WTC11 (cell line): Measurements from ENCODE around the gene ASTN1. TPM values are rescaled to one million over a fixed set of nuclear protein-coding genes. Genes with fewer than 3 reads are reported as not detected.

Experiments used
- ATAC-seq: fragments of 200-7000 bp; cut with Tn5 transposase; 2 replicates; pipeline ENCODE4 v1.10.0; 2021; ENCODE audit warnings: mild to moderate bottlenecking, moderate library complexity
- CTCF ChIA-PET: fragments of 300-600 bp; sonication (Branson Sonifier 250); formaldehyde crosslinking; loops from one replicate; lab custom pipeline; 2021; ENCODE audit warnings: antibody characterized with exemption; lab: Charles Lee
- POLR2A ChIA-PET: fragments of 350-600 bp; sonication (Branson Sonifier 250); formaldehyde crosslinking; loops from one replicate; lab custom pipeline; 2021; ENCODE audit warnings: antibody characterized with exemption; lab: Charles Lee
- DNase-seq: peaks from one replicate; pipeline ENCODE4 v3.0.0; 2021; ENCODE audit warnings: low spot score
- H3K27ac Mint-ChIP-seq: 2 replicates; pipeline ENCODE4 v1.8.0; 2021; ENCODE audit warnings: mixed read lengths
- H3K27me3 Mint-ChIP-seq: 2 replicates; pipeline ENCODE4 v1.8.0; 2021; ENCODE audit warnings: low read depth, mild to moderate bottlenecking, moderate library complexity, mixed read lengths
- H3K36me3 Mint-ChIP-seq: 2 replicates; pipeline ENCODE4 v1.8.0; 2021; ENCODE audit warnings: mixed read lengths
- H3K4me1 Mint-ChIP-seq: 2 replicates; pipeline ENCODE4 v1.8.0; 2022; ENCODE audit warnings: mixed read lengths
- H3K4me3 Mint-ChIP-seq: 2 replicates; pipeline ENCODE4 v1.8.0; 2021; ENCODE audit warnings: mild to moderate bottlenecking, moderate library complexity, mixed read lengths
- H3K9me3 Mint-ChIP-seq: 2 replicates; pipeline ENCODE4 v1.8.0; 2021; ENCODE audit warnings: mixed read lengths
- AFF4 ChIP-seq: sonication (generic); formaldehyde crosslinking; IDR thresholded peaks from 2 replicates; pipeline ENCODE4 v1.8.1; 2023; ENCODE audit warnings: mild to moderate bottlenecking, missing genetic modification reagents, borderline replicate concordance
- CREB1 ChIP-seq: sonication (generic); formaldehyde crosslinking; IDR thresholded peaks from 2 replicates; pipeline ENCODE4 v1.8.0; 2023; ENCODE audit warnings: mild to moderate bottlenecking, missing genetic modification reagents
- ERG ChIP-seq: fragments of 250-450 bp; sonication (Bioruptor Pico); IDR thresholded peaks from 2 replicates; pipeline ENCODE4 v1.8.0; 2021; ENCODE audit warnings: mild to moderate bottlenecking
- FOXP4 ChIP-seq: sonication (generic); formaldehyde crosslinking; IDR thresholded peaks from 2 replicates; pipeline ENCODE4 v1.8.0; 2022; ENCODE audit warnings: mild to moderate bottlenecking, missing genetic modification reagents
- RORB ChIP-seq: fragments of 250-450 bp; sonication (Bioruptor Pico); IDR thresholded peaks from 2 replicates; pipeline ENCODE4 v1.9.0; 2021; ENCODE audit warnings: mild to moderate bottlenecking
- total RNA-seq: library from RNA; stranded (reverse); gene quantifications from 3 replicates; pipeline ENCODE4 v1.2.3, GENCODE V29; 2021
- TF ChIP-seq, protein P1 (sequence below): fragments of 250-450 bp; sonication (Bioruptor Pico); conservative IDR thresholded peaks from 2 replicates; pipeline ENCODE4 v1.9.0; 2021; ENCODE audit warnings: mild to moderate bottlenecking
- TF ChIP-seq, protein P2 (sequence below): sonication (generic); formaldehyde crosslinking; IDR thresholded peaks from 2 replicates; pipeline ENCODE4 v1.8.1; 2023; ENCODE audit warnings: mild to moderate bottlenecking, moderate library complexity, missing genetic modification reagents

Gene ASTN1
- total RNA-seq, 1 experiment from 2014 or later, result 3.4 TPM

DNA sequence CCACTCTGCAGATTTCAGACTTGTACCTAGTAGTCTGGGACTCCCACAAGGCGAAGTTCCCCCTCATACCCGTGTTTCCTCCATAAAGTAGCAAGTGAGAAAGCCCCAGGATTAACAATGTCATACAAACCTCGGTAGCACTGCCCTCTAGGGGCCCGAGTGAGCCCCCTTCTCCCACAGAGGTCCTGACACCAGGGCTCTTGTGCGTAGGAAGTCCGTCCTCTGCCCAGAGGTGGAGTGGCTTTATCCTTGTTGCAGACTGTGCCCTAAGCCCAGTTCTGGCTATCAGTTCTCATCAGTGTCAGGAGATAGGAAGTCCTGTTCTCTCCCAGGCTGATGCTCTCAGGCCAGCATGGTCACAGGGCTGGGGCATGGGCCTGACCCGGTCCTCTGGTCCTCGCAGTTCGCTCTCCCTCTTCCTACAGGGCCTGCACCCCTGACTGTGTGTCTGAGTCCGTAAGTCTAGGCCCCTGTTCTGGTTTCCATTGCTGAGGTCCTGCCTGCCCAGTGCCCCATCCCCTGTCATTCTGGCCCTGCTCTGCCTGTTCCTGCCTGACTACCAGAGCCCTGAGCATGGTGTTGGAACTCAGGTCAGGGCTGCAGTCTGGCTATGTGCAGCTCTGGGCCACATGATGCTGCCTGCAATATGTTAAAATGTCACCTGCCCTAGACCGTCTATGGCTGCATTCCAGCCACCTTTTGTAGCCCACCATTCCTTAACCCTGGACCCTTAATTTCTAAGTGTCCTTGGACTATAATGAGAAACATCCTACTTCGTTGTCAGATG lies 285.6 kb downstream of the ASTN1 start (continued):
- TF ChIP-seq ERG (CRISPR knock-in tag), result no peak

GRCh38 chr1:176877557-176877956 lies 287.0 kb downstream of the ASTN1 start:
- no peak for ATAC-seq
- Mint-ChIP-seq H3K9me3 (no peaks in the 10 kb centered on the region), H3K27me3 (no peaks in the 10 kb centered on the region; the same call in 1 of the 2 replicates), H3K36me3 (no peaks in the 10 kb centered on the region), H3K4me1 (no peaks in the 10 kb centered on the region; the same call in 1 of the 2 replicates), H3K4me3 (no peak overlapping the region), H3K27ac (no peak overlapping the region)
- TF ChIP-seq, protein P1, sequence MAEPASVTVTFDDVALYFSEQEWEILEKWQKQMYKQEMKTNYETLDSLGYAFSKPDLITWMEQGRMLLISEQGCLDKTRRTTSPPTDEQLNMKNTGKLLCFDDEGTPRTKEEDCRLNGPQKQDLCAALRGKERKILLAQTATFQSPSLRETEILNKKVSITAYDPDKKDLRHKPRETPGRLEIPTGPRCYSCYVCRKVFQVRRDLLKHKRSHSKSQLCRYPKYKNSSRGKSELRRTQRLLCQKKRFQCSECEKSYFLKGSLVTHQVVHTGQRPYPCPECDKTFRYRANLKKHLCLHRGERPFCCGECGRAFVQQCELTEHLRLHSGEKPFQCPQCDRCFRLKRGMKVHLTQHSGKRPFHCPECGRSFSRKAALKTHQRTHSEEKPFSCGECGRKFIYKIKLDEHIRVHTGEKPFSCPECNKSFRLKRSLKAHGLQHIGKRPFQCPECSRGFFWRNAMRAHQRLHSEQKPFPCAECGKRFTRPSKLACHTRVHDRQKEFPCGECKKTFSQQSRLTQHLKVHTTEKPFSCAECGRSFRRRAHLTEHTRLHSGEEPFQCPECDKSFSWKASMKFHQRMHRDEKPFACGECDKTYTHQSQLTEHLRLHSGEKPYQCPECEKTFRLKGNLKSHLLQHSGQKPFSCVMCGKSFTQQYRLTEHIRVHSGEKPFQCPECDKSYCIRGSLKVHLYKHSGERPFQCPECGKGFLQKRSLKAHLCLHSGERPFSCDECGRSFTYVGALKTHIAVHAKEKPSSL (CRISPR knock-in tag), result no peak
- TF ChIP-seq, protein P2, sequence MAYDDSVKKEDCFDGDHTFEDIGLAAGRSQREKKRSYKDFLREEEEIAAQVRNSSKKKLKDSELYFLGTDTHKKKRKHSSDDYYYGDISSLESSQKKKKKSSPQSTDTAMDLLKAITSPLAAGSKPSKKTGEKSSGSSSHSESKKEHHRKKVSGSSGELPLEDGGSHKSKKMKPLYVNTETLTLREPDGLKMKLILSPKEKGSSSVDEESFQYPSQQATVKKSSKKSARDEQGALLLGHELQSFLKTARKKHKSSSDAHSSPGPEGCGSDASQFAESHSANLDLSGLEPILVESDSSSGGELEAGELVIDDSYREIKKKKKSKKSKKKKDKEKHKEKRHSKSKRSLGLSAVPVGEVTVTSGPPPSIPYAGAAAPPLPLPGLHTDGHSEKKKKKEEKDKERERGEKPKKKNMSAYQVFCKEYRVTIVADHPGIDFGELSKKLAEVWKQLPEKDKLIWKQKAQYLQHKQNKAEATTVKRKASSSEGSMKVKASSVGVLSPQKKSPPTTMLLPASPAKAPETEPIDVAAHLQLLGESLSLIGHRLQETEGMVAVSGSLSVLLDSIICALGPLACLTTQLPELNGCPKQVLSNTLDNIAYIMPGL (CRISPR knock-in tag), result no peak
- no peak for TF ChIP-seq FOXP4 (CRISPR knock-in tag)
- TF ChIP-seq ERG (CRISPR knock-in tag), result no peak
- TF ChIP-seq RORB, result no peak
- no peak for TF ChIP-seq AFF4 (CRISPR knock-in tag)
- TF ChIP-seq CREB1, result no peak
- no peak for DNase-seq
- ChIA-PET POLR2A (no interaction called here), CTCF (interaction anchor here (0.8 to 1.2 kb wide), 4 partner anchors 19 to 172 kb away, joined by 3 to 5 read pairs (median 4); no protein-coding TSS in a partner anchor)
